GM21367 (cell line): ENCODE measurements around the gene PCDHB12.
"Not testable (repeated sequence)": the region's sequence is repeated elsewhere in the genome, so short reads cannot be mapped to it uniquely, and the experiment has no call there.

Experiments
- ATAC-seq: cut with Tn5 transposase; IDR thresholded peaks from one replicate; pipeline ENCODE4 v1.9.1; 2021; ENCODE audit not compliant: unreplicated experiment

PCDHB12 gene

GRCh38 chr5:141208478-141208877 is at the start of gene PCDHB12:
TSS of gene PCDHB12 (plus strand) at chr5:141208719. CDS start at chr5:141208908, 189 bp downstream.
- no peak for ATAC-seq

GRCh38 chr5:141172381-141173204 is 35.9 kb upstream of the PCDHB12 start, which contains the start of gene PCDHB7:
TSS of gene PCDHB7 (plus strand) at chr5:141172644. CDS start at chr5:141172836, 192 bp downstream.
- no peak for ATAC-seq

- ATAC-seq, result not testable (repeated sequence)
Observed at GRCh38 chr5:141174291-141175104, 34.0 kb upstream of the PCDHB12 start.

GRCh38 chr5:141175933-141176332 is 32.6 kb upstream of the PCDHB12 start:
- no peak for ATAC-seq

- ATAC-seq, result not testable (repeated sequence)
Observed at GRCh38 chr5:141177577-141178191, 30.8 kb upstream of the PCDHB12 start, which contains the start of gene PCDHB8. TSS of gene PCDHB8 (plus strand) at chr5:141177790. CDS start at chr5:141178035, 245 bp downstream.

- ATAC-seq, result not testable (repeated sequence)
Observed at GRCh38 chr5:141179371-141179770, 29.1 kb upstream of the PCDHB12 start.

GRCh38 chr5:141179876-141180275 is 28.6 kb upstream of the PCDHB12 start:
- not testable (repeated sequence) for ATAC-seq

- ATAC-seq, result no peak
Observed at GRCh38 chr5:141180313-141180712, 28.2 kb upstream of the PCDHB12 start.

- no peak for ATAC-seq
Observed at GRCh38 chr5:141182248-141182647, 26.3 kb upstream of the PCDHB12 start, which contains the start of gene PCDHB16. TSS of gene PCDHB16 (plus strand) at chr5:141182387. CDS start at chr5:141182560, 173 bp downstream.

GRCh38 chr5:141184117-141184855 is 24.2 kb upstream of the PCDHB12 start:
- not testable (repeated sequence) for ATAC-seq

GRCh38 chr5:141186897-141187512 is 21.5 kb upstream of the PCDHB12 start, which contains the start of gene PCDHB9:
TSS of gene PCDHB9 (plus strand) at chr5:141187161. CDS start at chr5:141187319, 158 bp downstream.
- ATAC-seq, result no peak

GRCh38 chr5:141188682-141189081 is 19.8 kb upstream of the PCDHB12 start:
- not testable (repeated sequence) for ATAC-seq

GRCh38 chr5:141189131-141189530 is 19.4 kb upstream of the PCDHB12 start:
- not testable (repeated sequence) for ATAC-seq

- no peak for ATAC-seq
Observed at GRCh38 chr5:141192110-141192725, 16.3 kb upstream of the PCDHB12 start, which contains the start of gene PCDHB10. TSS of gene PCDHB10 (plus strand) at chr5:141192353. CDS start at chr5:141192553, 200 bp downstream.

GRCh38 chr5:141194332-141194731 is 14.2 kb upstream of the PCDHB12 start:
- ATAC-seq, result not testable (repeated sequence)

- no peak for ATAC-seq
Observed at GRCh38 chr5:141196363-141196762, 12.2 kb upstream of the PCDHB12 start.

GRCh38 chr5:141199359-141200235 is 8.9 kb upstream of the PCDHB12 start, which contains the start of gene PCDHB11:
TSS of gene PCDHB11 (plus strand) at chr5:141199627. CDS start at chr5:141199775, 148 bp downstream.
- ATAC-seq, result no peak

- not testable (repeated sequence) for ATAC-seq
Observed at GRCh38 chr5:141201126-141201525, 7.4 kb upstream of the PCDHB12 start.
